ENCODE measurements around the gene PRPF40A. TPM values are rescaled to one million over a fixed set of nuclear protein-coding genes. Genes with fewer than 3 reads are reported as not detected.

PRPF40A gene
- total RNA-seq, 1 donor from 2014 or later, result 83.0 TPM

- no peak for TF ChIP-seq CTCF (IDR thresholded peaks at IDR 0.05)
- peaks cover 3% of the 10 kb centered on the region for H3K36me3 Mint-ChIP-seq (ENCODE audit: unreplicated experiment)
Measured at GRCh38 chr2:152693033-152693432, 24.2 kb downstream of the PRPF40A start.

GRCh38 chr2:152686321-152686720 lies 30.9 kb downstream of the PRPF40A start:
- Mint-ChIP-seq H3K4me1 (ENCODE audit: unreplicated experiment) (peaks cover 23% of the 10 kb centered on the region), H3K4me3 (ENCODE audit: unreplicated experiment) (no peak overlapping the region), H3K36me3 (ENCODE audit: unreplicated experiment) (peaks cover 21% of the 10 kb centered on the region), H3K27me3 (ENCODE audit: unreplicated experiment) (no peaks in the 10 kb centered on the region), H3K27ac (ENCODE audit: unreplicated experiment) (peak overlapping the region; percentile 51), H3K9me3 (ENCODE audit: unreplicated experiment) (no peaks in the 10 kb centered on the region)
- DNase-seq (ENCODE audit: extremely low spot score, unreplicated experiment), result no peak
- TF ChIP-seq CTCF (IDR thresholded peaks at IDR 0.05), result no peak

More at GRCh38 chr2:152693033-152693432, 24.2 kb downstream of the PRPF40A start:
- H3K27ac Mint-ChIP-seq (ENCODE audit: unreplicated experiment), result no peak overlapping the region
- H3K4me1 Mint-ChIP-seq (ENCODE audit: unreplicated experiment), result peaks cover 36% of the 10 kb centered on the region
- no peaks in the 10 kb centered on the region for H3K9me3 Mint-ChIP-seq (ENCODE audit: unreplicated experiment)
- H3K27me3 Mint-ChIP-seq (ENCODE audit: unreplicated experiment), result no peaks in the 10 kb centered on the region
- no peak overlapping the region for H3K4me3 Mint-ChIP-seq (ENCODE audit: unreplicated experiment)
- no peak for DNase-seq (ENCODE audit: extremely low spot score, unreplicated experiment)

GRCh38 chr2:152683400-152683799 lies 33.9 kb downstream of the PRPF40A start:
- Mint-ChIP-seq H3K27ac (ENCODE audit: unreplicated experiment) (peak overlapping the region; percentile 41), H3K36me3 (ENCODE audit: unreplicated experiment) (peaks cover 34% of the 10 kb centered on the region), H3K27me3 (ENCODE audit: unreplicated experiment) (no peaks in the 10 kb centered on the region), H3K4me3 (ENCODE audit: unreplicated experiment) (no peak overlapping the region), H3K9me3 (ENCODE audit: unreplicated experiment) (no peaks in the 10 kb centered on the region), H3K4me1 (ENCODE audit: unreplicated experiment) (peaks cover 21% of the 10 kb centered on the region)
- no peak for DNase-seq (ENCODE audit: extremely low spot score, unreplicated experiment)
- TF ChIP-seq CTCF (IDR thresholded peaks at IDR 0.05), result no peak

GRCh38 chr2:152682663-152683062 lies 34.6 kb downstream of the PRPF40A start:
- H3K9me3 Mint-ChIP-seq (ENCODE audit: unreplicated experiment), result no peaks in the 10 kb centered on the region
- no peak for TF ChIP-seq CTCF (IDR thresholded peaks at IDR 0.05)
- H3K27me3 Mint-ChIP-seq (ENCODE audit: unreplicated experiment), result no peaks in the 10 kb centered on the region
- peaks cover 34% of the 10 kb centered on the region for H3K36me3 Mint-ChIP-seq (ENCODE audit: unreplicated experiment)
- no peak overlapping the region for H3K27ac Mint-ChIP-seq (ENCODE audit: unreplicated experiment)
- peaks cover 21% of the 10 kb centered on the region for H3K4me1 Mint-ChIP-seq (ENCODE audit: unreplicated experiment)
- no peak for DNase-seq (ENCODE audit: extremely low spot score, unreplicated experiment)
- H3K4me3 Mint-ChIP-seq (ENCODE audit: unreplicated experiment), result no peak overlapping the region

GRCh38 chr2:152678808-152679207 lies 38.5 kb downstream of the PRPF40A start:
- TF ChIP-seq CTCF (IDR thresholded peaks at IDR 0.05), result no peak
- Mint-ChIP-seq H3K36me3 (ENCODE audit: unreplicated experiment) (peaks cover 48% of the 10 kb centered on the region), H3K27me3 (ENCODE audit: unreplicated experiment) (no peaks in the 10 kb centered on the region), H3K27ac (ENCODE audit: unreplicated experiment) (no peak overlapping the region), H3K4me1 (ENCODE audit: unreplicated experiment) (peaks cover 11% of the 10 kb centered on the region), H3K9me3 (ENCODE audit: unreplicated experiment) (no peaks in the 10 kb centered on the region), H3K4me3 (ENCODE audit: unreplicated experiment) (no peak overlapping the region)
- DNase-seq (ENCODE audit: extremely low spot score, unreplicated experiment), result no peak
